ENCODE results near the gene HECTD3.

The HECTD3 gene

DNA sequence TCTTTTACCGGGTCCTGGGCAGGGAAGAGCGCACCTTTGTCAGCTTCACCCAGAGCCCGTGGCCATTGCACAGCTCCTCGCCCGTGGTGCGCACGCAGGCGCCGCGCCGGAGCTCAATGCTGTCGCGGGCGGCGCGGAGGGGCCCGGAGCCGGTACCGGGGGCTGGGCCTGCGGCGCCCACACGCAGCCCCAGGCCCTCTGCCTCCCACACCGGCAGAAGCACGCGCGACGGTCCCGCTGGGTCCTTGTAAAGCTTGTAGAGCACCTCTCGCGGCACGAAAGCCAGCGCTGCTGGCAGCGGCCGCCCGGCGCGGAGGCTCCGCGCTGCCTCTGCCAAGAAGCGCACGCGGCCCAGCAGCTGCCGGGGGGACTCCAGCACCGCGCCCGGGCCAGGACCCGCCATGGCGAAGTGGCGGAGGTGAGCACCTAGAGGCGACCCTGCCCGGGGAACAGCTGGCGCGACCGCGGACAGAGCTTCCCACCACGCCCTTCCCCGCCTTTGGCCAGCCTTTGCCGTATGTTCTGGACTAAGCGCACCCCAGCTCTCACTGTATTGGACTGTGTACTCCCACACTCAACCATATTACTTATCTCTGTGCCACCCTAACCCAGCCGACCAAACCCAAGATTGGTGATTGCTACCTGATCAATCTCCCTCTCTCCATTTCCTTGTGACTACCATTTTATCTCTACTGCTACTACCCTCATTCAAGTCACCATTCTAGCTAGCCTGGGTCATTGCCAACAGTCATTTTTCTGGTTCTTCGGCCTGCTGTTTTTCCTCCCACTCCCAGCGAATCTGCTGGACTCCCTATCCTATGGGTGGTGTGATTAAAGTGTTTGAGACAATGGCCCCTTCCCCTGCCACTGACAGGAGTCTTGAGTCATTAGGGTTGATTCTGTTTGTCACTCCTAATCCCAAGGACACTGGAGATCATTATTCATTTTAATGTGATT, at the start of gene HECTD3:
Gene HECTD3 (minus strand): TSS at position 470 of the 957 bp plus-strand sequence. CDS start 67 bp downstream, at position 403.
- in situ Hi-C loops (cut with MboI; ENCODE audit: low sequenced_read_pairs) = loop anchor here (5.0 to 10.0 kb wide), 3 partner anchors 216 to 481 kb away; partner anchors contain the start of gene TESK2

- in situ Hi-C loops (cut with MboI; ENCODE audit: low sequenced_read_pairs) = no loop called here
Measured at GRCh38 chr1:45059829-45060228, 48.7 kb upstream of the HECTD3 start.

DNA sequence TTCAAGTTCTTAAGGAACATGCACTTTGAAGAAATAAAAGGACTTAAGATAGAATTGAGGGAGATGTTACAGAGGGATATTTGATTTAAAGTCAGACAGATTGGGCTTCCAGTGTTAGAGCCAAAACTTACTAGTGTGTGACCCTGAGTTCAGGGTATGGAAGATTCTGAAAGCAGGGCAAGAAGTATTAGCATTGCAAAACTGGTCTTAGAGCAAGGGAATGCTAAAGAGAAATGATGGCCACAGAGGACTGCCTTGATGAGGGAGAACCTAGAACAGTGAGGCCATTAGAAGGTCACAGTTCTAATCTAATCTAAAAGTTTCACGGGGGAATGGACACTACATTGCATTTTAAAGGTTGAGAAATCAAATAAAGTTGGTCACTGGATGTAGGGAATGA, 46.4 kb upstream of the HECTD3 start:
- in situ Hi-C loops (cut with MboI; ENCODE audit: low sequenced_read_pairs) = no loop called here

DNA sequence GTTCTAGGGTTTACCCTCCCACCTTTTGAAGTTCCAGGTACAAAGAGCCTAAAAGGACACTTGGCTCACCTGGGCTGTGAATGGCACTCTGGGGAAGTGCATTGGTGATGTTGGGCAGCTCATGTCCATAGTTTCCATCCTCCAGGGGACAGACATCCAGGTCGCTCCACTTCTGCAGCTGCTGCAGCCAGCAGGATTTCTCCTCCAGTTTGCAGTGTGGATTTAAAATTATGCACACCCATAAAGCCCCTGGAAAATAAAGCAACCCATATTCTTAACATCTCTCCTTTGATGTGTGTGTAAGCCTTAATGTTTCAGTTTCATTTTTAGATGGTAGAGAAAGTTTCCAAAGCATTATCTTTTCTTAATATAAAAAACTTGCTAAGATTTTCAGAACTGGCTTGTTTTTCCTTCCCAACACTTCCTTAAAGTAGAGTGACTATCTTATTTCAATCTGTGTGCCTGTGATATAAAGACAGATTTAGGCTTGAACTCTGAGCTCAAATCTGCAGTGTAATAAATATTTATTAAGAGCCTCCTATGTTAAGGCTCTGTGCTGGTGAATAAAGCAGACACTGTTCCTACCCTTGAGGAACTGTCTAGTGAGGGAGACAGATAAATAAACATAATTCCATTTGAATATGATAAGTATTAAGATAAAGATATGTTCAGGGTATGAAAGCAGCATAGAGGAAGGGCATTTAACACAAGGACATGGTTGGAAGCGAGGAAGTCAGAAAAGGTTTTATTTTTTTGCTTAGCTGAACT, 40.1 kb upstream of the HECTD3 start:
- in situ Hi-C loops (cut with MboI; ENCODE audit: low sequenced_read_pairs) = no loop called here

GRCh38 chr1:45047032-45047431, 35.9 kb upstream of the HECTD3 start:
- in situ Hi-C loops (cut with MboI; ENCODE audit: low sequenced_read_pairs) = no loop called here

DNA sequence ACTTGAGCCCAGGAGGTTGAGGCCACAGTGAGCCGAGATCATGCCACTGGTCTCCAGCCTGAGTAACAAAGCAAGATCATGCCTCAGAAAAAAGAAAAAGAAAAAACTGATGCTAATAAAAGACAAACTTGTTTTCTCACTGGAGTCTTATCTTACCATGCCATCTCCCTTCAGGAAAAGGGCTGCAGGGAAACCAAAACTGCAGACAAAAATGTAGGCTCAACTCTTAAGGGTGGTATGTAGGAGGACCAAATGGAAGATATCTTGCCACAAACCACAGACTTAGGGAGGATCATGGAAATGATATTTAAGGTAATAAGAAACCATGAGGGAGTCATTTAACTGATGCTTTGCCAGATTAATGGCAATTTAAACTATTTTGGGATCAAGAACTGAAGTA, 33.8 kb upstream of the HECTD3 start:
- in situ Hi-C loops (cut with MboI; ENCODE audit: low sequenced_read_pairs) = no loop called here

GRCh38 chr1:45043094-45043493, 32.0 kb upstream of the HECTD3 start:
- in situ Hi-C loops (cut with MboI; ENCODE audit: low sequenced_read_pairs) = no loop called here

DNA sequence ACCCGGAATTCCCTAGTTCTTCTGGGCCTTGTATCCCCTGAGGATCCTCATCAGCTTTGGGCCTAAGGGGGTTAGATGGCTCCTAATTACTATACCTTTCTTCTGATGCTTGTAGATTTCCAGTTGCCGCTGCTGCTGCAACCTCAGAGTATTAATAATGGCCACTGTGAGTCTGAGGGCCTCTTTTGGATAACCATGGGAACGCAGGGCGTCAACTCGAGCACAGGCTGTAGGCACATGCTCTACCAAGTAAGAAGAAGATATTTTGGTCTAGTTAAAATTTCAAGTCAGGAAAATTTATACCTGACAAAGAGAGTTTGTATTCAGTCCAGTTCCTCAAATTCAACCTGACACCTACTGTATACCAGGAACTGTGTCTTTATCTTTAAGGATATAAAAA, 29.2 kb upstream of the HECTD3 start:
- in situ Hi-C loops (cut with MboI; ENCODE audit: low sequenced_read_pairs) = no loop called here

- in situ Hi-C loops (cut with MboI; ENCODE audit: low sequenced_read_pairs) = no loop called here
Measured at GRCh38 chr1:45038661-45039364, 27.7 kb upstream of the HECTD3 start.

- in situ Hi-C loops (cut with MboI; ENCODE audit: low sequenced_read_pairs) = no loop called here
Measured at GRCh38 chr1:45038240-45038639, 27.1 kb upstream of the HECTD3 start.

- in situ Hi-C loops (cut with MboI; ENCODE audit: low sequenced_read_pairs) = no loop called here
Measured at GRCh38 chr1:45037456-45037855, 26.3 kb upstream of the HECTD3 start.

DNA sequence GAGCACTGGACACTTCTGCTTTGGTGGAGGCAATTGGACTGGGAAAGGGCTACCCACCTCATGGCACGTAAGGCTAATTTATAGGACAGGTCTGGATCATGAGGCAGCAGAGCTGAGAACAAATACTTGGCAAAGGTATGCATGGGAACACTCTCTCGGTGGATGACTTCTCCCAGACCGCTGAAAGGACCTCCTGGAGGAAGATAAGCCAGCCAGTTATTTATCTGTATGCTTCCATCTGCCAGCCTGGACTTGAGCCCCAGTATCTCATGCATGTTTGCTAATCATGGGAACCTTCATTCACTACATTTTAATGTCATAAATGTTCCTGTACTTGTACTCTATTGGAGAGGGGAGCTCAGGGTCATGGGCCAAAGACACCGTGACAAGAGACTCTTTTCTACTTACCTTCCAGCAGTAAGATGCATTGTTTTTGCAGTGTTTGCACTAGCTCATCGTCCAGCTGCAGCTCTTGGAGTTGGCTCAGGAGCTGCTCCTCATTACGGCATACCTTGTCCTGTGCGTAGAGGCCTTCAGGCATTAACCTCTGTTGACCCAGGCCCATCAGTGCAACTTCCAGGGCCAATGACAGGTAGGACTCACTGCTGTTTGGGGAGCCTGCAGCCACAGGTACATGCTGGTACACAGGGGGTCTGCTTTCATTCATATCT, 24.6 kb upstream of the HECTD3 start:
- in situ Hi-C loops (cut with MboI; ENCODE audit: low sequenced_read_pairs) = no loop called here

DNA sequence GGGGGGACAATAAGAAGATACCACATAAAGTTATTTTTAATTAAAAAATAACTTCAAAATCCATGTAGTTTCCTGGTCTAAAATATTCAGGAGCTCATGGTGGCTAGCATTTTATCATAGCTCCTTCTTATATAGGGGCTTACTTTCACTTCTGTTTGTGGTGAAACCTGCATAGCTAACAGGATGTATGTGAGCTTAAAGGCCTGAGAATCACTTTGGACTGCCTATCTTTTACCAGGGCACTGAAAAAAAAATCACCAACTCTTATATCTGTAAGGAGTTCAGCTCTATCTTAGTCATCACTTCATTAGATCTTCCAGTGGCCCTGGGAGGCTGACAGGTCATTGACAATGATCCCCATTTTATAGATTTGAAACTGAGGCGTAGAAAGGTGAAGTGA, 22.2 kb upstream of the HECTD3 start:
- in situ Hi-C loops (cut with MboI; ENCODE audit: low sequenced_read_pairs) = no loop called here

DNA sequence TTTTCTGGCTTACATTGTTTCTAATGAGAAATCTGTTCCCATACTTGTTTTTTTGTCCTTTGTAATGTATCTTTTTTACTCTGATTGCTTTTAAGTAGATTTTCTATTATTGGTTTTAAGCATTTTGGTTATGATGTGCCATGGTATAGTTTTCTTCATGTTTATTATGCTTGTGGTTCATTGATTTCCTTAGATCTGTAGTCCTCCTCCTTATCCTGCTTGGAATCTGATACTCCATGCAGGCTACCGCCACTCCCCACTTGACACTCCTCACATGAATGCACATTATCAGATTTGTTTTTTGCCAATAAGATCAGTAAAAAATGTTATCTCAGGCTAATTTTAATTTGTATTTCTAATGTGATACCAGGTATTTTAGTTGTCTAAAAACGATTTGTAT, 21.7 kb upstream of the HECTD3 start:
- in situ Hi-C loops (cut with MboI; ENCODE audit: low sequenced_read_pairs) = no loop called here

- in situ Hi-C loops (cut with MboI; ENCODE audit: low sequenced_read_pairs) = no loop called here
Measured at GRCh38 chr1:45026446-45026845, 15.3 kb upstream of the HECTD3 start.

GRCh38 chr1:45023663-45024062, 12.5 kb upstream of the HECTD3 start:
- in situ Hi-C loops (cut with MboI; ENCODE audit: low sequenced_read_pairs) = no loop called here

GRCh38 chr1:45018599-45019230, 7.6 kb upstream of the HECTD3 start:
- in situ Hi-C loops (cut with MboI; ENCODE audit: low sequenced_read_pairs) = loop anchor here (10.0 kb wide), 1 partner anchor 224 kb away; no protein-coding TSS in a partner anchor

DNA sequence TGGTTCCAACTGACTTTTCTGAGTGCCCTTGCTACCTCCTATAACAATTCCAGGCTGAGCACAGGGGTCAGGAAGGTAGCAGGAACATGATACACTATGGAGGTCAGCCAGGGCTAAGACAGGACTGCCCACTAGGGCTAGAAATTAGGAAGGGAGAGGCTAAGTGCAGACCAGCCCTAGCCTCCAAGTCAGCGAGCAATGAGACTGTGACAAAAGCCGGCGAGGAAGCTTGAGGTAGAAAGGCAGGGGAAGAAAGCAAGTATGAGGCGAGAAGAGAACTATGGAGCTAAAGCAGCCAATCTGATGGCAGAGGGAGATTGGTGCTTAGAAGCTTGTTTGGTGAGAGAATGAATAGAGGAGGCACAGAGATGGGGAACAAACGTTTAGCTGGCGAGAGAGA, 5.6 kb upstream of the HECTD3 start:
- in situ Hi-C loops (cut with MboI; ENCODE audit: low sequenced_read_pairs) = loop anchor here (10.0 kb wide), 1 partner anchor 222 kb away; no protein-coding TSS in a partner anchor

GRCh38 chr1:45016090-45016697, 5.1 kb upstream of the HECTD3 start:
- in situ Hi-C loops (cut with MboI; ENCODE audit: low sequenced_read_pairs) = loop anchor here (10.0 kb wide), 1 partner anchor 221 kb away; no protein-coding TSS in a partner anchor

Data from HL-60/S4 (cell line).